KOPT-K1 (cell line): ENCODE results near the gene PHLDA2.

Experiments used
- H3K27ac ChIP-seq: fragments of 200-600 bp; sonication (generic); 2 replicates; pipeline ENCODE4 v1.5.1; 2016; ENCODE audit warnings: antibody characterized with exemption, mild to moderate bottlenecking, low read depth, low read length; ENCODE audit not compliant: poor library complexity, severe bottlenecking
- H3K36me3 ChIP-seq: fragments of 200-600 bp; sonication (generic); 2 replicates; pipeline ENCODE4 v1.5.1; 2017; ENCODE audit warnings: antibody characterized with exemption, mild to moderate bottlenecking, low read length, moderate library complexity; ENCODE audit not compliant: insufficient read depth
- H3K9me3 ChIP-seq: fragments of 200-600 bp; sonication (generic); 2 replicates; pipeline ENCODE4 v1.5.1; 2017; ENCODE audit warnings: antibody characterized with exemption, low read length, mild to moderate bottlenecking; ENCODE audit not compliant: insufficient read depth, poor library complexity, severe bottlenecking

PHLDA2 gene

GRCh38 chr11:2952290-2952689, 23.1 kb upstream of the PHLDA2 start:
- H3K36me3 ChIP-seq, result peaks cover 100% of the 10 kb centered on the region
- no peak overlapping the region for H3K27ac ChIP-seq
- no peaks in the 10 kb centered on the region for H3K9me3 ChIP-seq

- no peaks in the 10 kb centered on the region for H3K9me3 ChIP-seq
- peaks cover 100% of the 10 kb centered on the region for H3K36me3 ChIP-seq
- no peak overlapping the region for H3K27ac ChIP-seq
Measured at GRCh38 chr11:2951231-2952110, 22.3 kb upstream of the PHLDA2 start.

- Histone ChIP-seq H3K36me3 (peaks cover 100% of the 10 kb centered on the region), H3K27ac (no peak overlapping the region)
Measured at GRCh38 chr11:2950825-2951224, 21.6 kb upstream of the PHLDA2 start.

GRCh38 chr11:2949920-2950319, 20.7 kb upstream of the PHLDA2 start:
- no peak overlapping the region for H3K27ac ChIP-seq
- H3K36me3 ChIP-seq, result peaks cover 100% of the 10 kb centered on the region
- H3K9me3 ChIP-seq, result no peaks in the 10 kb centered on the region

More at GRCh38 chr11:2950825-2951224, 21.6 kb upstream of the PHLDA2 start:
- H3K9me3 ChIP-seq, result no peaks in the 10 kb centered on the region

- H3K36me3 ChIP-seq, result peaks cover 100% of the 10 kb centered on the region
- no peaks in the 10 kb centered on the region for H3K9me3 ChIP-seq
- H3K27ac ChIP-seq, result no peak overlapping the region
Measured at GRCh38 chr11:2947744-2948143, 18.5 kb upstream of the PHLDA2 start.

GRCh38 chr11:2945757-2946287, 16.6 kb upstream of the PHLDA2 start:
- no peaks in the 10 kb centered on the region for H3K9me3 ChIP-seq
- no peak overlapping the region for H3K27ac ChIP-seq
- H3K36me3 ChIP-seq, result peaks cover 82% of the 10 kb centered on the region

GRCh38 chr11:2945031-2945756, 16.0 kb upstream of the PHLDA2 start:
- Histone ChIP-seq H3K27ac (no peak overlapping the region), H3K9me3 (peaks cover 2% of the 10 kb centered on the region), H3K36me3 (peaks cover 75% of the 10 kb centered on the region)

- H3K27ac ChIP-seq, result no peak overlapping the region
- H3K9me3 ChIP-seq, result peaks cover 9% of the 10 kb centered on the region
- H3K36me3 ChIP-seq, result peaks cover 69% of the 10 kb centered on the region
Measured at GRCh38 chr11:2944530-2944929, 15.3 kb upstream of the PHLDA2 start.

- Histone ChIP-seq H3K9me3 (peaks cover 17% of the 10 kb centered on the region), H3K27ac (no peak overlapping the region), H3K36me3 (peaks cover 61% of the 10 kb centered on the region)
Measured at GRCh38 chr11:2943711-2944118, 14.5 kb upstream of the PHLDA2 start.

- H3K36me3 ChIP-seq, result peaks cover 54% of the 10 kb centered on the region
- H3K9me3 ChIP-seq, result peaks cover 23% of the 10 kb centered on the region
- no peak overlapping the region for H3K27ac ChIP-seq
Measured at GRCh38 chr11:2942872-2943710, 13.9 kb upstream of the PHLDA2 start.

- Histone ChIP-seq H3K36me3 (peaks cover 48% of the 10 kb centered on the region), H3K9me3 (peaks cover 30% of the 10 kb centered on the region), H3K27ac (no peak overlapping the region)
Measured at GRCh38 chr11:2942447-2942846, 13.2 kb upstream of the PHLDA2 start.

GRCh38 chr11:2940921-2941821, 12.0 kb upstream of the PHLDA2 start:
- no peak overlapping the region for H3K27ac ChIP-seq
- peaks cover 38% of the 10 kb centered on the region for H3K9me3 ChIP-seq
- H3K36me3 ChIP-seq, result peaks cover 35% of the 10 kb centered on the region

GRCh38 chr11:2940147-2940920, 11.1 kb upstream of the PHLDA2 start:
- no peak overlapping the region for H3K27ac ChIP-seq
- H3K9me3 ChIP-seq, result peaks cover 38% of the 10 kb centered on the region
- H3K36me3 ChIP-seq, result peaks cover 27% of the 10 kb centered on the region
